ENCODE measurements around the gene PUSL1.

- no peak for TF ChIP-seq EZH2 (IDR thresholded peaks at IDR 0.05)
- no peak for TF ChIP-seq POLR2AphosphoS5 (IDR thresholded peaks at IDR 0.05; ENCODE audit: borderline replicate concordance, low read depth, low read length)
- no peak for TF ChIP-seq FOXP2 (optimal IDR thresholded peaks at IDR 0.05; ENCODE audit: control extremely low read depth, extremely low read length, insufficient read depth)
Observed at GRCh38 chr1:1342584-1343115, 34.3 kb downstream of the PUSL1 start.
